MM.1S (cell line): ENCODE data around the gene MOGAT1.

Experiments
- DNase-seq: peaks from one replicate; pipeline ENCODE4 v3.0.0-alpha.2; 2015
- H2AFZ ChIP-seq: fragments of 300-600 bp; sonication (generic); 2 replicates; pipeline ENCODE4 v1.6.0; 2016; ENCODE audit warnings: antibody characterized with exemption, low read length
- H3F3A ChIP-seq: fragments of 300-600 bp; sonication (generic); 2 replicates; pipeline ENCODE4 v1.6.1; 2016; ENCODE audit warnings: mild to moderate bottlenecking, antibody characterized with exemption, low read length, moderate library complexity, mixed read lengths; ENCODE audit not compliant: insufficient read depth
- H3K27ac ChIP-seq: fragments of 300-600 bp; sonication (generic); 2 replicates; pipeline ENCODE4 v1.5.1; 2016; ENCODE audit warnings: mild to moderate bottlenecking, low read length
- H3K27me3 ChIP-seq: fragments of 300-600 bp; sonication (generic); replicated peaks from 2 replicates; pipeline ENCODE4 v1.6.0; 2016; ENCODE audit warnings: low read length; ENCODE audit not compliant: insufficient read depth
- H3K36me3 ChIP-seq: fragments of 300-600 bp; sonication (generic); replicated peaks from 2 replicates; pipeline ENCODE4 v1.6.1; 2016; ENCODE audit warnings: mild to moderate bottlenecking, low read length, mixed read lengths; ENCODE audit not compliant: insufficient read depth
- H3K4me1 ChIP-seq: fragments of 300-600 bp; sonication (generic); 2 replicates; pipeline ENCODE4 v1.6.1; 2016; ENCODE audit warnings: low read length, mixed read lengths
- H3K4me2 ChIP-seq: fragments of 300-600 bp; sonication (generic); 2 replicates; pipeline ENCODE4 v1.6.0; 2016; ENCODE audit warnings: low read depth, low read length
- H3K4me3 ChIP-seq: fragments of 300-600 bp; sonication (generic); 2 replicates; pipeline ENCODE4 v1.5.1; 2016; ENCODE audit warnings: low read length, mixed read lengths
- H3K79me2 ChIP-seq: fragments of 300-600 bp; sonication (generic); 2 replicates; pipeline ENCODE4 v1.6.1; 2016; ENCODE audit warnings: mixed run types, low read length, mixed read lengths
- H3K9ac ChIP-seq: fragments of 300-600 bp; sonication (generic); 2 replicates; pipeline ENCODE4 v1.6.1; 2016; ENCODE audit warnings: low read length, mixed read lengths
- H3K9me2 ChIP-seq: fragments of 300-600 bp; sonication (generic); replicated peaks from 2 replicates; pipeline ENCODE4 v1.6.1; 2016; ENCODE audit warnings: mild to moderate bottlenecking, low read length, mixed read lengths; ENCODE audit not compliant: insufficient read depth
- H3K9me3 ChIP-seq: fragments of 300-600 bp; sonication (generic); replicated peaks from 2 replicates; pipeline ENCODE4 v1.6.1; 2016; ENCODE audit warnings: mild to moderate bottlenecking, low read length, mixed read lengths; ENCODE audit not compliant: insufficient read depth
- H4K20me1 ChIP-seq: fragments of 300-600 bp; sonication (generic); 2 replicates; pipeline ENCODE4 v1.6.1; 2016; ENCODE audit warnings: mild to moderate bottlenecking, low read length, moderate library complexity, mixed read lengths; ENCODE audit not compliant: insufficient read depth
- EZH2 ChIP-seq: fragments of 300-600 bp; sonication (generic); optimal IDR thresholded peaks from 2 replicates; pipeline ENCODE3; 2017; ENCODE audit warnings: low read depth, mild to moderate bottlenecking, antibody characterized with exemption, low read length, mixed read lengths
- EZH2phosphoT487 ChIP-seq: fragments of 300-600 bp; sonication (generic); IDR thresholded peaks from 2 replicates; pipeline ENCODE4 v1.6.1; 2018; ENCODE audit warnings: antibody characterized with exemption, low read length
- TF ChIP-seq, protein P1 (sequence below): fragments of 300-600 bp; sonication (generic); IDR thresholded peaks from 2 replicates; pipeline ENCODE4 v1.5.1; 2016; ENCODE audit warnings: antibody characterized with exemption, low read length, mixed read lengths

MOGAT1 gene

DNA sequence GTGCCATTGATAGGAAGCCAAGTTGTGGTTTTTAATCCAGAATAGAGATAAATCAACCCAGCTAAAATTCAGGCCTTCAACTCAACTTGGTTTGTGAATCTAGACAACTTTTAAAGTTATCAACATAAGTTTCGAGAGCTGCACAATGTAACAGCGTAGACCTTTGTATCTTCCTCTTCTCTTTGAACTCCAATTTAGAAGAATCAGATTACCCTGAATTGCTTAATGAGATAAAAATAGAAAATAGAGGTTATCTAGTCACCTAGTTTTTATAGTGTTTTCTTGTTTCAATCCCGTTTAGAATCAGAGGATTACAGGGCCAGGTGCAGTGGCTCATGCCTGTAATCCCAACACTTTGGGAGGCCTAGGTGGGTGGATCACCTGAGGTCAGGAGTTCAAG lies 12.3 kb downstream of the MOGAT1 start:
- H4K20me1 ChIP-seq = no peaks in the 10 kb centered on the region
- no peaks in the 10 kb centered on the region for H3K27me3 ChIP-seq
- no peak overlapping the region for H3K4me3 ChIP-seq
- H3K27ac ChIP-seq = no peak overlapping the region
- H2AFZ ChIP-seq = no peak overlapping the region
- no peaks in the 10 kb centered on the region for H3F3A ChIP-seq
- H3K4me1 ChIP-seq = no peaks in the 10 kb centered on the region
- DNase-seq = no peak
- H3K9me3 ChIP-seq = no peaks in the 10 kb centered on the region
- H3K9ac ChIP-seq = no peak overlapping the region
- H3K9me2 ChIP-seq = no peaks in the 10 kb centered on the region
- no peaks in the 10 kb centered on the region for H3K36me3 ChIP-seq
- H3K79me2 ChIP-seq = no peaks in the 10 kb centered on the region
- no peak overlapping the region for H3K4me2 ChIP-seq
- TF ChIP-seq EZH2 (no peak), EZH2phosphoT487 (no peak)
- TF ChIP-seq, protein P1, sequence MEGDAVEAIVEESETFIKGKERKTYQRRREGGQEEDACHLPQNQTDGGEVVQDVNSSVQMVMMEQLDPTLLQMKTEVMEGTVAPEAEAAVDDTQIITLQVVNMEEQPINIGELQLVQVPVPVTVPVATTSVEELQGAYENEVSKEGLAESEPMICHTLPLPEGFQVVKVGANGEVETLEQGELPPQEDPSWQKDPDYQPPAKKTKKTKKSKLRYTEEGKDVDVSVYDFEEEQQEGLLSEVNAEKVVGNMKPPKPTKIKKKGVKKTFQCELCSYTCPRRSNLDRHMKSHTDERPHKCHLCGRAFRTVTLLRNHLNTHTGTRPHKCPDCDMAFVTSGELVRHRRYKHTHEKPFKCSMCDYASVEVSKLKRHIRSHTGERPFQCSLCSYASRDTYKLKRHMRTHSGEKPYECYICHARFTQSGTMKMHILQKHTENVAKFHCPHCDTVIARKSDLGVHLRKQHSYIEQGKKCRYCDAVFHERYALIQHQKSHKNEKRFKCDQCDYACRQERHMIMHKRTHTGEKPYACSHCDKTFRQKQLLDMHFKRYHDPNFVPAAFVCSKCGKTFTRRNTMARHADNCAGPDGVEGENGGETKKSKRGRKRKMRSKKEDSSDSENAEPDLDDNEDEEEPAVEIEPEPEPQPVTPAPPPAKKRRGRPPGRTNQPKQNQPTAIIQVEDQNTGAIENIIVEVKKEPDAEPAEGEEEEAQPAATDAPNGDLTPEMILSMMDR = no peak

DNA sequence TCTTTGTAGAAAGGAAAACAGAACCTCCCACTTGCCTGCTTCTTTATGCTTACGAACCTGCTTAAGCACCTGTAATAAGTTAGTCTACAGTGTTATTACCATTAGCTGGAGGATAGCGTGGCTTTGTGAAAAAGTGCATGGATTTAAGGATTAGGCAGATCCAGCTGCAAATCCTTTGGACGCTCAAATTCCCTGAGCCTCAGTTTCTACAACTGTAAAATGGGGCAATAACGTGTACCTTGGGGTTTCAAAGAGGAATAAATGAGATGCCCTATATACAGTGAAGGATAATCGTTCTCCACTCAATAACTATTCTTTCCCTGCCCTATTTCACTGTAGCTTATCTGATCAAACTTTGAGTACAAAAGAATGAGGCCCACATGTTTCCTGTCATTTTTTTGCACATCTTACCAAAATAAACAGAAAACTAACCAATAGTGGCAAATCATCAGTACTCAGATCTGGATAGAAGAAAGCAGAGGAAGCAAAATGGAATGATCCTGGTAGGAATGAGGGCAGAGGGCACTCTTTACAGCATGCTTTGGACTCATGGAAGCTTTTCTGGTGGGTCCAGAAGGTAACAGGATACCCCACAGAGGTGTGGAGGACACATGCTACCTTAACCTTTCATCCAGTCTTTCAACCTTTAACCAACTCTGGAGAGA lies 14.8 kb downstream of the MOGAT1 start:
- H3K4me1 ChIP-seq = no peaks in the 10 kb centered on the region
- H3K9ac ChIP-seq = no peak overlapping the region
- H3K4me2 ChIP-seq = no peak overlapping the region
- no peaks in the 10 kb centered on the region for H3K36me3 ChIP-seq
- no peak for DNase-seq
- no peak overlapping the region for H3K27ac ChIP-seq
- no peak overlapping the region for H2AFZ ChIP-seq
- no peaks in the 10 kb centered on the region for H3K9me3 ChIP-seq
- H3K27me3 ChIP-seq = no peaks in the 10 kb centered on the region
- H3K9me2 ChIP-seq = no peaks in the 10 kb centered on the region
- no peak overlapping the region for H3K4me3 ChIP-seq
- no peaks in the 10 kb centered on the region for H3F3A ChIP-seq
- no peaks in the 10 kb centered on the region for H3K79me2 ChIP-seq
- no peak for TF ChIP-seq EZH2
- TF ChIP-seq, protein P1 = no peak
- no peak for TF ChIP-seq EZH2phosphoT487
- H4K20me1 ChIP-seq = no peaks in the 10 kb centered on the region

- Histone ChIP-seq H3K36me3 (no peaks in the 10 kb centered on the region), H3K9me2 (no peaks in the 10 kb centered on the region), H3K4me3 (no peak overlapping the region), H3K4me2 (no peak overlapping the region), H3K9me3 (no peaks in the 10 kb centered on the region), H3K9ac (no peak overlapping the region), H3K27ac (no peak overlapping the region), H3K27me3 (no peaks in the 10 kb centered on the region), H2AFZ (no peak overlapping the region), H3K4me1 (no peaks in the 10 kb centered on the region), H3F3A (no peaks in the 10 kb centered on the region), H3K79me2 (no peaks in the 10 kb centered on the region), H4K20me1 (no peaks in the 10 kb centered on the region)
- TF ChIP-seq, protein P1 = no peak
- TF ChIP-seq EZH2phosphoT487 (no peak), EZH2 (no peak)
- DNase-seq = no peak
Observed at GRCh38 chr2:222688917-222689316, 17.5 kb downstream of the MOGAT1 start.
